Metanephros (tissue), 1 donor: ENCODE measurements around the gene ACIN1. TPM values are rescaled to one million over a fixed set of nuclear protein-coding genes. Genes with fewer than 3 reads are reported as not detected.

Source experiments
- total RNA-seq: library from RNA; depleted of rRNA; stranded (reverse); fragments of >200 nt; gene quantifications from one replicate; pipeline ENCODE4 v1.2.3, GENCODE V29; 2014

Gene ACIN1
- total RNA-seq = 120 TPM

GRCh38 chr14:23094666-23095195, at the start of gene ACIN1:
TSS of gene ACIN1 (minus strand) at chr14:23095136. CDS start at chr14:23095112, 24 bp downstream.

GRCh38 chr14:23118506-23119362, 23.8 kb upstream of the ACIN1 start, which contains the start of gene CEBPE:
TSS of gene CEBPE (minus strand) at chr14:23119255. CDS start at chr14:23119091, 164 bp downstream.

GRCh38 chr14:23104591-23105347, 9.8 kb upstream of the ACIN1 start, which contains the start of gene CIROP:
TSS of gene CIROP (minus strand) at chr14:23104989. CDS start at chr14:23104920, 69 bp downstream.

GRCh38 chr14:23095196-23096108, 516 bp upstream of the ACIN1 start, which contains the start of gene C14orf119:
TSS of gene C14orf119 (plus strand) at chr14:23095505. CDS start at chr14:23097659, 2,154 bp downstream.

GRCh38 chr14:23056956-23057756, 37.8 kb downstream of the ACIN1 start, which contains the start of gene CDH24:
TSS of gene CDH24 (minus strand) at chr14:23057520. CDS start at chr14:23055733, 1,787 bp downstream.

GRCh38 chr14:23042162-23042965, 52.6 kb downstream of the ACIN1 start, which contains the start of gene PSMB11:
TSS of gene PSMB11 (plus strand) at chr14:23042212. CDS start at chr14:23042226, 14 bp downstream.

GRCh38 chr14:23034498-23035302, 60.2 kb downstream of the ACIN1 start, which contains the start of gene PSMB5:
TSS of gene PSMB5 (minus strand) at chr14:23034900. CDS start at chr14:23034881, 19 bp downstream.

GRCh38 chr14:23009939-23010726, 84.8 kb downstream of the ACIN1 start, which contains the start of gene C14orf93:
TSS of gene C14orf93 (minus strand) at chr14:23010143. CDS start at chr14:22999023, 11,120 bp downstream.

Other genes with a start within 250 kb of the ACIN1 start
- gene LRP10, start 223.4 kb downstream of the ACIN1 start, total RNA-seq = 57.5 TPM
- gene REM2, start 211.9 kb downstream of the ACIN1 start, total RNA-seq = 0.41 TPM
- 94.8 TPM for gene RBM23, start 176.0 kb downstream of the ACIN1 start, total RNA-seq
- 108 TPM for gene PRMT5, start 165.8 kb downstream of the ACIN1 start, total RNA-seq
- gene HAUS4, start 138.0 kb downstream of the ACIN1 start, total RNA-seq = 57.0 TPM
- gene AJUBA, start 112.6 kb downstream of the ACIN1 start, total RNA-seq = 63.2 TPM
- gene C14orf93, start 85.0 kb downstream of the ACIN1 start, total RNA-seq = 16.8 TPM
- gene PSMB5, start 60.2 kb downstream of the ACIN1 start, total RNA-seq = 126 TPM
- not detected for gene PSMB11, start 52.9 kb downstream of the ACIN1 start, total RNA-seq
- gene CDH24, start 37.6 kb downstream of the ACIN1 start, total RNA-seq = 18.1 TPM
- 28.4 TPM for gene C14orf119, start 369 bp upstream of the ACIN1 start, total RNA-seq
- gene CIROP, start 9.9 kb upstream of the ACIN1 start, total RNA-seq = not detected
- 1.1 TPM for gene CEBPE, start 24.1 kb upstream of the ACIN1 start, total RNA-seq
- 50.2 TPM for gene SLC7A8, start 88.5 kb upstream of the ACIN1 start, total RNA-seq
- 0.18 TPM for gene RNF212B, start 142.8 kb upstream of the ACIN1 start, total RNA-seq
- 8.9 TPM for gene HOMEZ, start 191.0 kb upstream of the ACIN1 start, total RNA-seq
- 10.8 TPM for gene PPP1R3E, start 207.7 kb upstream of the ACIN1 start, total RNA-seq
- 33.3 TPM for gene BCL2L2, start 211.7 kb upstream of the ACIN1 start, total RNA-seq
- 87.1 TPM for gene PABPN1, start 226.3 kb upstream of the ACIN1 start, total RNA-seq